ENCODE measurements around the gene SLIT3.

SLIT3 gene

GRCh38 chr5:168802337-168802736 is 498.6 kb downstream of the SLIT3 start:
- CTCF ChIA-PET, result no interaction called here
- peaks cover 10% of the 10 kb centered on the region for H3K4me1 Mint-ChIP-seq
- no peak overlapping the region for H3K4me3 Mint-ChIP-seq
- peaks cover 16% of the 10 kb centered on the region for H3K27me3 Mint-ChIP-seq
- no peak overlapping the region for H3K27ac Mint-ChIP-seq
- H3K36me3 Mint-ChIP-seq, result no peaks in the 10 kb centered on the region
- no peaks in the 10 kb centered on the region for H3K9me3 Mint-ChIP-seq
- no peak for DNase-seq

GRCh38 chr5:168801567-168801966 is 499.4 kb downstream of the SLIT3 start:
- Mint-ChIP-seq H3K27me3 (peaks cover 15% of the 10 kb centered on the region), H3K27ac (no peak overlapping the region), H3K36me3 (no peaks in the 10 kb centered on the region), H3K4me1 (peaks cover 10% of the 10 kb centered on the region), H3K9me3 (no peaks in the 10 kb centered on the region), H3K4me3 (no peak overlapping the region)
- DNase-seq, result no peak
- CTCF ChIA-PET, result interaction anchor here (0.8 kb wide), 1 partner anchor 42 kb away, joined by 3 read pairs; no protein-coding TSS in a partner anchor

GRCh38 chr5:168800701-168801100 is 500.2 kb downstream of the SLIT3 start:
- Mint-ChIP-seq H3K4me1 (peaks cover 10% of the 10 kb centered on the region), H3K9me3 (no peaks in the 10 kb centered on the region), H3K27ac (no peak overlapping the region), H3K36me3 (no peaks in the 10 kb centered on the region), H3K4me3 (no peak overlapping the region), H3K27me3 (peaks cover 15% of the 10 kb centered on the region)
- DNase-seq, result no peak
- CTCF ChIA-PET, result interaction anchor here (0.8 kb wide), 1 partner anchor 41 kb away, joined by 3 read pairs; no protein-coding TSS in a partner anchor

DNA sequence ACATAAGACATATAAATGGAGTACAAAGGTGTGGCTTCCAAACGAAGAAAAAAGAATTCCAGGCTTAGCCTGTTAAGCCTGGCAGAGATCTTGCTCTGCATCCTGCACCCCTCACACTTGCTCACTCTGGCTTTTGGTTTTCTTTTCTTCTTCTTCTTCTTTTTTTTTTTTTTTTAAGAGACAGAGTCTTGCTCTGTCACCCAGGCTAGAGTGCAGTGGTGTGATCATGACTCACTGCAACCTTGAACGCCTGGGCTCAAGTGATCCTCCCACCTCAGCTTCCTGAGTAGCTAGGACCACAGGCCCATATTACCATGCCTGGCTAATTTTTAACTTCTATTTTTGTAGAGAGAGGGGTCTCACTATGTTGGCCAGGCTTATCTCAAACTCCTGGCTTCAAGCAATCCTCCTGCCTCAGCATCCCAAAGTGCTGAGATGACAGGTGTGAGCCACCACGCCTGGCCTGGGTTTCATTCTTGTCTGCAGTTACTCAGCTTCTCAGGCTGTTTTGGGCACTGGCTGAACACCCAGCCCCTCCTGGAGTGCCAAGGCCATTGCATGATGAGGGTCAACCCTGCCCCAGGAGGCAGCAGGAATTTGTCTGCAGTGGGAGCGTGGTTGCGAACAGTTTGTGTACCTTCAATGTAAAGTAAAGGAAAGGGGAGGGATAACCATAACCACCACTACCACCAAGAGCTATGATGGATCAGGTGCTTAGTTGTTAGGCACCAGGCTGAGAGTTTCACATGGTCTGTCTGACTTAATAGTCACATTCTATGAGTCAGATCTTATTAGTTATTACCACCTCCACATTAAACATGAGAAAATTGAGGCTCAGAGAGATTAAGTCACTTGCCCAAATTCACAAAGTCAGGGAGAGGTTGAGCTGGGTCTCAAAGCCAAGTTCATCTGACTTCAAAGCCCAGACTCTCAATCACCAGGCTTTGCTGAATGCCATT is 502.6 kb downstream of the SLIT3 start:
- Mint-ChIP-seq H3K4me3 (no peak overlapping the region), H3K9me3 (no peaks in the 10 kb centered on the region), H3K4me1 (peaks cover 10% of the 10 kb centered on the region), H3K36me3 (no peaks in the 10 kb centered on the region), H3K27me3 (peaks cover 11% of the 10 kb centered on the region), H3K27ac (no peak overlapping the region)
- no peak for DNase-seq
- CTCF ChIA-PET, result no interaction called here

DNA sequence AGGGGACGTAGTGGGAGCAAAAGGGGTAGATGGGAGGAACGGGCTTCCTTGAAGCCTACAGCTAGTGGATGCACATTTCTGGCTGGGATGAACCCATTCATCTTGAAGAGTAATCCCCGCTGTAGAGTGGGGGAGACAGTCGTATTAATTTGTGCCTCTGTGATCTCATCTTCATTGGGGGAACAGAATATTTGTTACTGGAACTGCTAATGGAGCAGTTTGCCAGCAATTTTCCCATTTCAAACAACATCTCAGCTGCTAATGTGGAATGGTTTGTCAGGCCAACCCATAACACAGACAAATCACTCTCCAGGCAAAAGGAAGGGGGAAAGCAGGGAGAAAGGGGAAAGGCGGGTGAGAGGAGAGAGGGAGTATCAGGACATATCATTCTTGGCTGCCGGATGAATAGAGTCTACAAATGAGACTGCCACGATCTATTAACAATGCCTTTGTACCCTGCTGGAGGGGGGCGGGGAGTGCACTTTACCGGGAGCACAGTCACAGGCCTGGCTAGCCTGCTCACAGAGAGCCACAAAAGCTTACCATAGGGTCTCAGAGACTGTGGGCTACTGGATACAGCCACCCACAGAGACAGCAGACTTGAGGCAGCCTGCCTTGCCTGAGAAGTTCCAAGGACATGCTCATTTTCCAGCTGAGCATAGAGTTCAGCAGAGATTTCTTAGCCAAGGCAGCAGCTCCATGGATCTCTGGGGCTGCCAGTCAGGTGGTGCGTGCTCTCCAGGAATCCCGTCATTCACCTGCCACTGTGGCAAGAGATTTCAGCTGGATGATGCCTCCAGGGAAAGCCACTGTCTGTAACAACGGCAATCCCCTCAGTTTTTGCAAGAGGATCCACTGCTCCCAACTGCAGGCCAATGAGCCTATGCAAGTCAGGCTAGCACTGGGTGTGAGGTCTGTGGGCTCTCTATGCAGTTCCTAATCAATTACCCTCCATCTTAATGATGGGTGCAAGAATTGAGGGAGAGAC is 504.1 kb downstream of the SLIT3 start:
- CTCF ChIA-PET, result no interaction called here
- H3K27me3 Mint-ChIP-seq, result peaks cover 7% of the 10 kb centered on the region
- H3K9me3 Mint-ChIP-seq, result no peaks in the 10 kb centered on the region
- no peak for DNase-seq
- H3K4me3 Mint-ChIP-seq, result no peak overlapping the region
- peaks cover 10% of the 10 kb centered on the region for H3K4me1 Mint-ChIP-seq
- no peaks in the 10 kb centered on the region for H3K36me3 Mint-ChIP-seq
- no peak overlapping the region for H3K27ac Mint-ChIP-seq

GRCh38 chr5:168796000-168796399 is 504.9 kb downstream of the SLIT3 start:
- Mint-ChIP-seq H3K36me3 (no peaks in the 10 kb centered on the region), H3K4me3 (no peak overlapping the region), H3K9me3 (no peaks in the 10 kb centered on the region), H3K27me3 (peaks cover 9% of the 10 kb centered on the region), H3K27ac (no peak overlapping the region), H3K4me1 (peaks cover 10% of the 10 kb centered on the region)
- CTCF ChIA-PET, result no interaction called here
- DNase-seq, result no peak

GRCh38 chr5:168793841-168794837 is 506.8 kb downstream of the SLIT3 start:
- DNase-seq, result no peak
- H3K27ac Mint-ChIP-seq, result no peak overlapping the region

GRCh38 chr5:168792678-168793077 is 508.3 kb downstream of the SLIT3 start:
- CTCF ChIA-PET, result no interaction called here
- Mint-ChIP-seq H3K9me3 (no peaks in the 10 kb centered on the region), H3K27ac (no peak overlapping the region), H3K36me3 (no peaks in the 10 kb centered on the region), H3K27me3 (peaks cover 15% of the 10 kb centered on the region), H3K4me1 (peaks cover 2% of the 10 kb centered on the region), H3K4me3 (no peak overlapping the region)
- no peak for DNase-seq

More at GRCh38 chr5:168793841-168794837, 506.8 kb downstream of the SLIT3 start:
- Mint-ChIP-seq H3K27me3 (peaks cover 15% of the 10 kb centered on the region), H3K4me1 (peaks cover 10% of the 10 kb centered on the region), H3K9me3 (no peaks in the 10 kb centered on the region), H3K36me3 (no peaks in the 10 kb centered on the region), H3K4me3 (no peak overlapping the region)
- CTCF ChIA-PET, result no interaction called here

- Mint-ChIP-seq H3K36me3 (no peaks in the 10 kb centered on the region), H3K27me3 (peaks cover 11% of the 10 kb centered on the region)
Measured at GRCh38 chr5:168790671-168791250, 510.2 kb downstream of the SLIT3 start.

GRCh38 chr5:168790002-168790635 is 510.8 kb downstream of the SLIT3 start:
- DNase-seq, result no peak
- no peaks in the 10 kb centered on the region for H3K4me1 Mint-ChIP-seq
- no peaks in the 10 kb centered on the region for H3K36me3 Mint-ChIP-seq
- no peaks in the 10 kb centered on the region for H3K9me3 Mint-ChIP-seq
- H3K4me3 Mint-ChIP-seq, result no peak overlapping the region
- no peak overlapping the region for H3K27ac Mint-ChIP-seq
- CTCF ChIA-PET, result interaction anchor here (0.6 kb wide), 1 partner anchor 1400 kb away, joined by 3 read pairs; no protein-coding TSS in a partner anchor
- peaks cover 11% of the 10 kb centered on the region for H3K27me3 Mint-ChIP-seq

More at GRCh38 chr5:168790671-168791250, 510.2 kb downstream of the SLIT3 start:
- DNase-seq, result no peak
- Mint-ChIP-seq H3K4me3 (no peak overlapping the region), H3K27ac (no peak overlapping the region), H3K4me1 (no peaks in the 10 kb centered on the region), H3K9me3 (no peaks in the 10 kb centered on the region)
- CTCF ChIA-PET, result interaction anchor here (0.6 kb wide), 1 partner anchor 1401 kb away, joined by 3 read pairs; no protein-coding TSS in a partner anchor

GRCh38 chr5:168788786-168789185 is 512.2 kb downstream of the SLIT3 start:
- Mint-ChIP-seq H3K36me3 (no peaks in the 10 kb centered on the region), H3K4me1 (no peaks in the 10 kb centered on the region), H3K4me3 (no peak overlapping the region), H3K9me3 (no peaks in the 10 kb centered on the region), H3K27ac (no peak overlapping the region), H3K27me3 (peaks cover 11% of the 10 kb centered on the region)
- CTCF ChIA-PET, result no interaction called here
- DNase-seq, result no peak

GRCh38 chr5:168788107-168788506 is 512.8 kb downstream of the SLIT3 start:
- Mint-ChIP-seq H3K27me3 (peaks cover 11% of the 10 kb centered on the region), H3K4me1 (no peaks in the 10 kb centered on the region), H3K4me3 (no peak overlapping the region), H3K36me3 (no peaks in the 10 kb centered on the region), H3K9me3 (no peaks in the 10 kb centered on the region), H3K27ac (no peak overlapping the region)
- no peak for DNase-seq
- CTCF ChIA-PET, result no interaction called here

GRCh38 chr5:168786147-168786546 is 514.8 kb downstream of the SLIT3 start:
- CTCF ChIA-PET, result no interaction called here

More at GRCh38 chr5:168786147-168786546, 514.8 kb downstream of the SLIT3 start:
- H3K9me3 Mint-ChIP-seq, result no peaks in the 10 kb centered on the region
- peaks cover 11% of the 10 kb centered on the region for H3K27me3 Mint-ChIP-seq
- H3K27ac Mint-ChIP-seq, result no peak overlapping the region
- H3K36me3 Mint-ChIP-seq, result no peaks in the 10 kb centered on the region
- DNase-seq, result no peak
- no peaks in the 10 kb centered on the region for H3K4me1 Mint-ChIP-seq
- H3K4me3 Mint-ChIP-seq, result no peak overlapping the region

All from activated naive CD4-positive, alpha-beta T cell treated with anti-CD3 and anti-CD28 coated beads, Interleukin-2, amount 10 ng/mL, durations not matched to agents 7 days and 5 days (primary cell).